Stimulated activated CD8-positive, alpha-beta memory T cell treated with anti-CD3 and anti-CD28 coated beads, Interleukin-15, amount 100 ng/mL, for 1 hour (primary cell): ENCODE data around the gene SREK1IP1.

Experiments
- DNase-seq: peaks from one replicate; pipeline ENCODE4 v3.0.0-alpha.2; 2020; ENCODE audit warnings: low read depth

SREK1IP1 gene

GRCh38 chr5:64768358-64769312 lies at the start of gene SREK1IP1, which contains the start of gene CWC27:
SREK1IP1 (minus strand) TSS chr5:64768691; CDS start chr5:64768517, 174 bp downstream.
CWC27 (plus strand) TSS chr5:64768930; CDS start chr5:64769147, 217 bp downstream.
- DNase-seq: peak; percentile 56

GRCh38 chr5:64818245-64818644 lies 49.8 kb upstream of the SREK1IP1 start:
- DNase-seq: no peak

- DNase-seq: no peak
Observed at GRCh38 chr5:64814073-64814472, 45.6 kb upstream of the SREK1IP1 start.

- no peak for DNase-seq
Observed at GRCh38 chr5:64811050-64811640, 42.7 kb upstream of the SREK1IP1 start.

GRCh38 chr5:64807520-64807919 lies 39.0 kb upstream of the SREK1IP1 start:
- DNase-seq: no peak

- DNase-seq: no peak
Observed at GRCh38 chr5:64806537-64806936, 38.0 kb upstream of the SREK1IP1 start.

- no peak for DNase-seq
Observed at GRCh38 chr5:64800926-64801325, 32.4 kb upstream of the SREK1IP1 start.

- DNase-seq: no peak
Observed at GRCh38 chr5:64796301-64796700, 27.8 kb upstream of the SREK1IP1 start.

- DNase-seq: no peak
Observed at GRCh38 chr5:64794053-64794770, 25.7 kb upstream of the SREK1IP1 start.

- no peak for DNase-seq
Observed at GRCh38 chr5:64792469-64792868, 24.0 kb upstream of the SREK1IP1 start.

GRCh38 chr5:64790210-64790609 lies 21.7 kb upstream of the SREK1IP1 start:
- no peak for DNase-seq

- DNase-seq: no peak
Observed at GRCh38 chr5:64789457-64789856, 21.0 kb upstream of the SREK1IP1 start.

GRCh38 chr5:64788156-64788555 lies 19.7 kb upstream of the SREK1IP1 start:
- DNase-seq: no peak

- DNase-seq: no peak
Observed at GRCh38 chr5:64786372-64786771, 17.9 kb upstream of the SREK1IP1 start.

- peak; percentile 51 for DNase-seq
Observed at GRCh38 chr5:64784451-64785025, 16.0 kb upstream of the SREK1IP1 start.

- DNase-seq: no peak
Observed at GRCh38 chr5:64775291-64775690, 6.8 kb upstream of the SREK1IP1 start.

GRCh38 chr5:64773533-64773932 lies 5.0 kb upstream of the SREK1IP1 start:
- DNase-seq: no peak

- DNase-seq: no peak
Observed at GRCh38 chr5:64771736-64772135, 3.2 kb upstream of the SREK1IP1 start.

- no peak for DNase-seq
Observed at GRCh38 chr5:64769855-64770254, 1.4 kb upstream of the SREK1IP1 start.

GRCh38 chr5:64767959-64768357 lies 533 bp downstream of the SREK1IP1 start:
- no peak for DNase-seq

GRCh38 chr5:64766941-64767340 lies 1.6 kb downstream of the SREK1IP1 start:
- no peak for DNase-seq

GRCh38 chr5:64765804-64766504 lies 2.5 kb downstream of the SREK1IP1 start:
- no peak for DNase-seq
